HG02840 (cell line): Measurements from ENCODE around the gene PITPNC1.
"Not testable (repeated sequence)": the region's sequence is repeated elsewhere in the genome, so short reads cannot be mapped to it uniquely, and the experiment has no call there.

Experiments used
- ATAC-seq: cut with Tn5 transposase; IDR thresholded peaks from one replicate; pipeline ENCODE4 v1.9.1; 2021; ENCODE audit warnings: mild to moderate bottlenecking, moderate library complexity, moderate number of reproducible peaks; ENCODE audit not compliant: unreplicated experiment, low FRiP score

PITPNC1 gene

DNA sequence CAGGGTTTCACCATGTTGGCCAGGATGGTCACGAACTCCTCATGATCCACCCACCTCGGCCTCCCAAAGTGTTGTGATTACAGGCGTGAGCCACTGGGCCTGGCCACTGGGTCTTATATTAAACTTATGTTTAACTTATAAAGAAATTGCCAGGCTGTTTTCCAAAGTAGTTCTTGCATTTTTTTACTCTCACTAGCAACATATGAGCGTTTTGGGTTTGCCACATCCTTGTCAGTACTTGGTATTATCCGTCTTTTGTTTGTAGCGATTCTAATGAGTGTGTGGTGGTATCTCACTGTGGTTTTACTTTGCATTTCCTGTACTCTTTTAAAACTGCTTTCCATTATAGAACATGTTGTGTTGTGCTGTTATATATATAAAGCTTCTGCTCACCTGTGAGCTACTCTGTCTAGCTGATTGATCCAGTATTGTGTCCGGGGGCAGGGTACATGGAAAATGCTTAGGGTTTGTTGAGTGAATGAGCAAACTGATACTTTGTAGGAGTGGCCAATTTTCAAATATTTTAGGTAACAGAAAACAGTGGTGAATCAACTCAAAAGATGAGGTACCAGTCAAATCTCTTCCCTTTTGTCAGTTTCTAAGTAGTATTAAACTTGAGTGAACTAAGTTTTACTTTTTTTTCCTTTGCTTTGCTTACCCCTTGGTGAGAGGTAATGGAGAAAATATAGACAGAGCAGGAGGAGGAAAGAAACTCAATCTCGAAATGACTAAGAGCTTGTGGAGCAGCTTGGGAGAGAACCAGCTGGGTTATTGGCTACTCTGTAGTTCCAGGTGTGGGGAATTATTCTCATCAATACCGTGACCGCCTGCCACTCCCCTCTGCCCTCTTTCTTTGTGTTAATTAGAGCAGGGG, 75.8 kb downstream of the PITPNC1 start:
- ATAC-seq: no peak

- ATAC-seq: no peak
Observed at GRCh38 chr17:67456103-67456502, 79.0 kb downstream of the PITPNC1 start.

GRCh38 chr17:67456889-67457288, 79.8 kb downstream of the PITPNC1 start:
- ATAC-seq: no peak

- ATAC-seq: no peak
Observed at GRCh38 chr17:67458203-67458602, 81.1 kb downstream of the PITPNC1 start.

DNA sequence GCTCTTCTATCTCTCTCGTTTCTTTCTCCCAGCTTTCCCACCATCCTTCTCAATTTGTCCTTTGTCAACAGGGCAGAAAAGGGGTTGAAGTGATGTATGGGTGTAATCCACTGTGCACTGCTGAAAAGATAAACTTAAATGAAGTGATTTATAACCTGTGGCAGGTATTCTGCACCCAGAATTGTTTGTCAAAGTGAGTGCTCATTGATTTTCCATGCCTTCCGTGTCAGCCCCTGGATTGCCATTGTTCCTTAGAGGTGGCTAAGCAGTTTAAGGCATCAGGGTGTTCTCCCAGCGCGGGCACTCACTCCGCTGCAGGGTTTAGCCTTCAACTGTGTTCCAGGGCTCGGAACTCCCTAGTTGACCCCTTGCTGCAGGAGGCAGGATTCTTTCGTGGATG, 82.9 kb downstream of the PITPNC1 start:
- no peak for ATAC-seq

GRCh38 chr17:67461228-67461780, 84.2 kb downstream of the PITPNC1 start:
- no peak for ATAC-seq

DNA sequence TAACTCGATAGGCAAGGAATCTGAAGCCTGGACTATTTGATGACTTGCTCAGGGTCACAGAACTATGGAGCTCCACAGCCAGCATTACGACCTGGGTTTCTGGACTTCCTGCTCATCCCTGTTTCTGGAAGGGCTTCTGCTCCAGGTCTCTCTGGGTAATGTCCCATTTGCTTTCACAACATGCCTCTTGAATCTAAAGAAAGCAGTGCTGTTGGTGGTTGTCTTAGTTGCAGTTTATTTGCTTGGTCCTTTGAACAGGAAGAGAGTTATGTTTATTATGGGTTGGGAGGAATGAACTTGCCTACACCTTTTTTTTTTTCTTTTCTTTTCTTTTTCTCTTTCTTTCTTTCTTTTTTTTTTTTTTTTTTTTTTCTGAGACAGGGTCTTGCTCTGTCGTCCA, 84.8 kb downstream of the PITPNC1 start:
- ATAC-seq: no peak

DNA sequence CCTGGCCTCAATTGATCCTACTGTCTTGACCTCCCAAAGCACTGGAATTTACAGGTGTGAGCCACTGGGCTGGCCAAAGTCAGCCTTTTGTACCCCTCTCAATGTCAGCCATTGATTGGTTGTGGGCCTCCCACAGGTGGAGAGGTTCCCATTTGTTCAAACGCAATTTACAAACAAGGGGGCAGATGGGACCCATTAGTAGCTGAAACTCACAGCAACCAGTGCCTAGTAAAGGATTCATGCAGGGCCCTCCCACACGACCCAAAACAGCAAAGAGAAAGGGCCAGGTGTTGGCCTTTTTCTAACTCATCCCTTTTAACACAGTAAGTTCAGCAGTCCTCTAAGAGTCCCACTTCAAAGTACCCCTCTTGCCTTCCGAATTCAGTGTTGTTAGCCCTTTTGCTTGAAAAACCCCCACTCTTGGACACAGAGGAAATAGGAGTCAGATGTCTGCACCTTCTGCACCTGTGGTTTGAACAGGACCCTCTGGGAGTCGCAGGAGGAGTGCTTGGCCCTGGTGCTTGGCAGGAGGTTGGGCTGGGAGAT, 89.2 kb downstream of the PITPNC1 start:
- no peak for ATAC-seq

GRCh38 chr17:67467500-67468455, 90.7 kb downstream of the PITPNC1 start:
- no peak for ATAC-seq

DNA sequence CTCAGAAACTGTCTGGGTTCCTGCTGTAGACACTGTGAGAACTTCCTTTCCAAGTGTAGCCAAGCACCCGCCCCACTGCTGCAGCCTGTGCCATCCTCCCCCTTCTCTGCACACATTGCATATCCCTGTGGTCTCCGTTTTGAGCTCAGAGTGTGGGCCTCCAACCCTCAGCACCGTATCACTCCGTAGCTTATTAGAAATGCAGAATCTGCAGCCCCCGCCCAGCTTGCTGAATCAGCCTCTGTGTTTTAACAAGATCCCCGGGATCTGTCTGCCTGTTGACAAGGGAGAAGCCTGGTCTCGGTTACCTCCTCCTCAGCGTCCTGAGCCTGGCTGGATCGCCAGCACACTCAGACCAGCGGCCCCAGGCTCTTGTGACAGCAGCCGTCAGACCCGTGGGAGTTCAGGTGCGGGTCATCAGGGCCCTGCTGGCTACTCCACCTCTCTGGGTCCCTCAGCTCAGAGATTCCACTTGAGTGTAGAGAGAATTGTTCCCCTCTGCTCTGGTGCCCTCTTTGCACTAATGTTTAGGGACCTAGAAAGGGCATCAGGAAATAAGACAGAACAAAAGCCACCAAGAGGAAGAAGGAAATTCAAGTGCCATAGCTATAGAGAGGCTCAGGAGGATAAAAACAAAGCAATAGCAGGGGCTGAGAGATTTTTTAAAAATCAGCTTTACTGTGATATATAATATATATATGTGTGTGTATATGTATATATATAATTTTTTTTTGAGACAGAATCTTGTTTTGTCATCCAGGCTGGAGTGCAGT, 92.3 kb downstream of the PITPNC1 start:
- no peak for ATAC-seq

GRCh38 chr17:67470163-67470562, 93.1 kb downstream of the PITPNC1 start:
- no peak for ATAC-seq

- no peak for ATAC-seq
Observed at GRCh38 chr17:67471118-67471517, 94.0 kb downstream of the PITPNC1 start.

- ATAC-seq: not testable (repeated sequence)
Observed at GRCh38 chr17:67472606-67473005, 95.5 kb downstream of the PITPNC1 start.

DNA sequence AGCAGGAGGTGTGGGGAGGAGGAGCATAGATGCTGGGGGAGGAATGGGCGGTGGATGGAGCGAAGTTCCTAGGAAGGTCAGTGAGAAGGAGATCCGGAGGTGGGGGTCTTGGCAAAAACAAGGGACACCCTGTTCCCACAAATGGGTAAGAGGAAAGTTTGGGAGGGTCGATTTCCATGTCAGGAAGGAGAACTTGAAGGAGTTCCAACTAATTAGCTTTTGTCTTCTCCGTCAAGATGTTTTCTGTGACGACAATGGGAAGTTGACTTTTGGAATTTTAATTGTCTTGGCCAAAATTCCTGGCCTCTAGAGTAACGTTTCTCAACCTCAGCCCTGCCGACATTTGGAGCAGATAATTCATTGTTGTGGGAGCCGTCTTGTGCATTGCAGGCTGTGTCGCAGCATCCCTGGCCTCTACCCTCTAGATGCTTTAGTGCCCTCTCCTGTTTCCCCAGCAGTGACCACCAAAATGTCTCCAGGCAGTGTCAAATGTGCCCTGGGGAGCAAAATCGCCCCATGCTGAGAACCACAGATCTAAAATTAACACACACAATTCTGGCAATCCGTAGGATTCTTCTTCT, 97.1 kb downstream of the PITPNC1 start:
- ATAC-seq: no peak

DNA sequence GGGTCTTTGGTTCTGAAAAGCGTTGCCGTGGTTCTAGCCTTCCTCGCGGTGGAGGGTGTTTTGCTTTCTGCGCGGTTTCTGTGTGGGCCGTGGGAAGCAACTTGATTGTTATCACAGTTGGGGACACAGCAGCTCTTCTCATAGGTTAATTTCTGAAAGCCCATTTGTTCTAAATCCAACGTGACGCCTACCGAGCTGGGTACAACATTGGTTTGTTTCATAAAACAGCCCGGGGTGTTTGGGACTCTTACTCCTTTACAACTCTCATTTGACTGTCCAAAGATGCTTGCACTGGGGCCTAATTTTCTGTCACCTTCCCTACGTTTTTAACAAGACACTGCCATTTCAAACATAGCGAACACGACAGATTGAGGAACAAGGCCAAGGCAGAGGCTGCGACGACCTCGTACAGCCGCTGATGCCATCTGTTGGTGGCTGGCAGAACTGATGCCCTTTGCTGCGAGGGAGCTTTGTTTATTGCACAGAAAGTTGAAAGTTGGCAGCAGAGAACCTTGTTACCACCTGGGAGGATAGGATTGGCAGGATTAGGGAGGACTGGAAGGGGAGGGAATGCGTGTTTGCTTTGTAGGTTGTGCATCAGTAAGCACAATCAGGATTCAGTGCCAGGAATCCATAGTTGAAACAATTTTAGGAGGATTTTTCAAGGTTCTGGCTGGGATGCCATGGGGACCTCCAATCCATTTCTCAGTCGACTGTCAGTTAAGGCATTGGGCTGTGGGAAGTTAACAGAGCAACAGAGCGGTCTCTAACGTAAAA, 98.3 kb downstream of the PITPNC1 start:
- no peak for ATAC-seq

- no peak for ATAC-seq
Observed at GRCh38 chr17:67476787-67477335, 99.8 kb downstream of the PITPNC1 start.

- ATAC-seq: no peak
Observed at GRCh38 chr17:67477687-67478086, 100.6 kb downstream of the PITPNC1 start.

GRCh38 chr17:67478401-67479041, 101.4 kb downstream of the PITPNC1 start:
- no peak for ATAC-seq
